Common myeloid progenitor, CD34-positive (primary cell): ENCODE measurements around the gene GPX3.
A peak's percentile ranks its signal among the peaks of the same experiment; 100 is the strongest.

ENCODE experiments used
- CTCF ChIA-PET: fragments of 350-600 bp; sonication (Branson Sonifier 250); formaldehyde crosslinking; loops from one replicate; lab custom pipeline; 2021; ENCODE audit warnings: antibody characterized with exemption; lab: Charles Lee
- POLR2A ChIA-PET: fragments of 350-600 bp; sonication (Branson Sonifier 250); formaldehyde crosslinking; loops from one replicate; lab custom pipeline; 2021; ENCODE audit warnings: antibody characterized with exemption; lab: Charles Lee
- DNase-seq, 3 donors: peaks; one replicate each; pipeline versions ENCODE4 v3.0.0 to v3.0.0-alpha.2; 2013
- H3K27ac ChIP-seq, 2 experiments: 1 replicate in 1 of 2; 2 replicates in 1 of 2; pipeline ENCODE4 v1.7.0; 2013; ENCODE audit warnings: inconsistent platforms in 2 of 2, low read length in 2 of 2, mild to moderate bottlenecking in 2 of 2, low read depth in 1 of 2, moderate library complexity in 1 of 2; ENCODE audit not compliant: severe bottlenecking in 2 of 2, insufficient read depth in 1 of 2, poor library complexity in 1 of 2
- H3K27me3 ChIP-seq, 5 experiments: replicated peaks in 2 of 5; 1 replicate in 3 of 5; 2 replicates in 2 of 5; pipeline versions ENCODE4 v1.6.1 to v1.7.0; 2013; ENCODE audit warnings: low read length in 4 of 5, mild to moderate bottlenecking in 2 of 5, moderate library complexity in 2 of 5, inconsistent platforms in 1 of 5; ENCODE audit not compliant: insufficient read depth in 5 of 5, control insufficient read depth in 4 of 5
- H3K36me3 ChIP-seq, 4 experiments: 1 replicate in 2 of 4; 2 replicates in 2 of 4; pipeline versions ENCODE4 v1.6.1 to v1.7.0; 2013; ENCODE audit warnings: low read length in 3 of 4, control low read depth in 1 of 4, mild to moderate bottlenecking in 1 of 4; ENCODE audit not compliant: control insufficient read depth in 4 of 4, insufficient read depth in 4 of 4
- H3K4me1 ChIP-seq, 4 experiments: 1 replicate in 3 of 4; 2 replicates in 1 of 4; pipeline versions ENCODE4 v1.6.1 to v1.7.1; 2013; ENCODE audit warnings: low read length in 3 of 4, mild to moderate bottlenecking in 3 of 4, control low read depth in 1 of 4, inconsistent platforms in 1 of 4, moderate library complexity in 1 of 4; ENCODE audit not compliant: control insufficient read depth in 4 of 4, insufficient read depth in 4 of 4; ENCODE audit errors: control extremely low read depth in 1 of 4
- H3K4me3 ChIP-seq, 7 experiments: 1 replicate in 4 of 7; 2 replicates in 3 of 7; pipeline versions ENCODE4 v1.5.1 to v1.7.0; 2013; ENCODE audit warnings: mild to moderate bottlenecking in 7 of 7, low read length in 6 of 7, moderate library complexity in 6 of 7, inconsistent platforms in 2 of 7, low read depth in 2 of 7, control low read depth in 1 of 7; ENCODE audit not compliant: insufficient read depth in 4 of 7, control insufficient read depth in 1 of 7; ENCODE audit errors: extremely low read depth in 1 of 7
- H3K9me3 ChIP-seq, 5 experiments: 1 replicate in 4 of 5; 2 replicates in 1 of 5; pipeline versions ENCODE4 v1.6.1 to v1.7.1; 2013; ENCODE audit warnings: low read length in 4 of 5, mild to moderate bottlenecking in 2 of 5, inconsistent platforms in 1 of 5, low read depth in 1 of 5, moderate library complexity in 1 of 5; ENCODE audit not compliant: control insufficient read depth in 4 of 5, insufficient read depth in 2 of 5; ENCODE audit errors: control extremely low read depth in 1 of 5
- WGBS: methylation state at CpG from one replicate; pipeline ENCODE4 v1.1.5; 2013; ENCODE audit not compliant: insufficient coverage; 5-methylcytosine and 5-hydroxymethylcytosine counted together

GPX3 gene

GRCh38 chr5:151014680-151015343, 5.6 kb upstream of the GPX3 start:
- Histone ChIP-seq H3K4me1 (peaks cover 0 to 2% (median under 1%) of the 10 kb centered on the region in 4 experiments), H3K4me3 (no peak overlapping the region), H3K27ac (no peak overlapping the region), H3K9me3 (no peaks in the 10 kb centered on the region), H3K36me3 (no peaks in the 10 kb centered on the region), H3K27me3 (no peaks in the 10 kb centered on the region)
- CTCF ChIA-PET, result no interaction called here
- DNase-seq, result no peak
- POLR2A ChIA-PET, result no interaction called here
- WGBS, result 100% methylated on average over 1 of the region's 4 CpGs

DNA sequence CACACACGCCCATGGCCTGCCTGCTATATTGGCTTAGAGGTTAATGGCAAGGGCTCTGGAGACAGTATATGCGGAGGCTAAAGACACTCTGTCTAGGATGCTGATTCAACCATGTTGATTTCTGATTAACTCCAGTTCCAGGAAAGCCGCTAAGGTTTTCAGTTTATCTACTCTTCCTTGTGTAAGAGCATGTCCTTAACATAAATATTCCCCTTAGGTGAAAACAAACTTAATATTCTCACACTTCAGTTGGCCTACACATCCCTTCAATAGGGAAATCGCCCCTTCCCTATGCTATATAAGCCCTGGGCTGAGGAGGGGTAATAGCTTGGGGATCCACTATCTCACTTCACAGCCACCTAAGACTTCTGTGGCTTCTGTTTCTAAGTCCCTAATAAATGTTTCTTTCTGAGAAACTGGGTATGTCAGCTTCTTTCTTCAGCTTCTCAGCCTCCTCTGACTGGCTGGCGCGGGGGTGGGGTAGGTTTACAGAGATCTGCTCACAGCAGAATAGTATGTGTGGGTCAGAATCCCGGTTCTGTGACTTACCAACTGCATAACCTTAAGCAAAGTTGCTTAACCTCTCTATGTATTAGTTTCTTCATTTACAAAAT, 4.3 kb upstream of the GPX3 start:
- DNase-seq, result no peak
- peak overlapping the region in 1 of 2 experiments; percentile 67 for H3K27ac ChIP-seq
- H3K27me3 ChIP-seq, result peaks cover 0 to 2% (median 0%) of the 10 kb centered on the region in 5 experiments
- H3K4me3 ChIP-seq, result no peak overlapping the region
- WGBS, result 100% methylated on average over 6 of the region's 7 CpGs
- CTCF ChIA-PET, result no interaction called here
- no peaks in the 10 kb centered on the region for H3K9me3 ChIP-seq
- POLR2A ChIA-PET, result no interaction called here
- no peaks in the 10 kb centered on the region for H3K36me3 ChIP-seq
- peaks cover 0 to 13% (median 11%) of the 10 kb centered on the region in 4 experiments for H3K4me1 ChIP-seq

DNA sequence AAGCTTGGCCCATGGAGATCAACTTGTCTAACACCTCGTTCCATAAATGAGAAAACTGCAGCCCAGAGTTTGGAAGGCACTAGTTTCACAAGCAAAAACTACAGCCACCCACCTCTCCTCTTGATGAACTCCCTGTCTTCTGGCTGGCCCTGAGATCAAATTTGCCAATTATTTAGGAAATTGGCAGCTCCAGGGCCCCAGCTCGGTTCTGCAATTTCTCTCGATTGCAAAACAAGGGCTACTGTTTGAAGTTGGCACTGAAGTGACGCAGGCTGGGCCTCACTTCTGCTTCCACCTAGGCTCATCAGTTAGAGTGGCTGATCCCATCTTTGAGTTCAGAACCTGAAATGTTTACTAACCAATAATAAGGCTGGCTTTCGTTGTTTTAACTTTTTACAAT, 3.7 kb upstream of the GPX3 start:
- Histone ChIP-seq H3K4me3 (no peak overlapping the region), H3K27me3 (peaks cover 0 to 2% (median 0%) of the 10 kb centered on the region in 5 experiments), H3K9me3 (no peaks in the 10 kb centered on the region), H3K27ac (peak overlapping the region in 1 of 2 experiments; percentile 67), H3K36me3 (no peaks in the 10 kb centered on the region), H3K4me1 (peaks cover 0 to 15% (median 12%) of the 10 kb centered on the region in 4 experiments)
- peak in 2 of 3 donors; percentile 5 to 20 for DNase-seq
- POLR2A ChIA-PET, result no interaction called here
- 94% methylated on average over 3 of the region's 5 CpGs for WGBS
- CTCF ChIA-PET, result no interaction called here

- peaks cover 0 to 2% (median 0%) of the 10 kb centered on the region in 5 experiments for H3K27me3 ChIP-seq
- WGBS, result 89% methylated on average over 1 of the region's 2 CpGs
- no peak for DNase-seq
- H3K4me3 ChIP-seq, result no peak overlapping the region
- CTCF ChIA-PET, result no interaction called here
- no peaks in the 10 kb centered on the region for H3K36me3 ChIP-seq
- no peaks in the 10 kb centered on the region for H3K9me3 ChIP-seq
- POLR2A ChIA-PET, result no interaction called here
- peaks cover 0 to 15% (median 12%) of the 10 kb centered on the region in 4 experiments for H3K4me1 ChIP-seq
- H3K27ac ChIP-seq, result no peak overlapping the region
Observed at GRCh38 chr5:151017897-151018296, 2.5 kb upstream of the GPX3 start.

GRCh38 chr5:151018846-151019245, 1.5 kb upstream of the GPX3 start:
- POLR2A ChIA-PET, result no interaction called here
- Histone ChIP-seq H3K9me3 (no peaks in the 10 kb centered on the region), H3K27me3 (peaks cover 0 to 2% (median 0%) of the 10 kb centered on the region in 5 experiments), H3K4me1 (peaks cover 0 to 17% (median 12%) of the 10 kb centered on the region in 4 experiments), H3K27ac (no peak overlapping the region), H3K4me3 (no peak overlapping the region), H3K36me3 (no peaks in the 10 kb centered on the region)
- peak in 2 of 3 donors; percentile 4 to 6 for DNase-seq
- CTCF ChIA-PET, result no interaction called here
- WGBS, result no CpG with 5 or more reads among the region's 2 CpGs

GRCh38 chr5:151019331-151019730, 1.1 kb upstream of the GPX3 start:
- H3K9me3 ChIP-seq, result no peaks in the 10 kb centered on the region
- POLR2A ChIA-PET, result no interaction called here
- no peak for DNase-seq
- peaks cover 0 to 18% (median 12%) of the 10 kb centered on the region in 4 experiments for H3K4me1 ChIP-seq
- H3K4me3 ChIP-seq, result no peak overlapping the region
- 100% methylated on average over 2 of the region's 2 CpGs for whole genome bisulfite sequencing
- no peaks in the 10 kb centered on the region for H3K36me3 ChIP-seq
- peaks cover 0 to 2% (median 0%) of the 10 kb centered on the region in 5 experiments for H3K27me3 ChIP-seq
- CTCF ChIA-PET, result no interaction called here
- H3K27ac ChIP-seq, result no peak overlapping the region

GRCh38 chr5:151021746-151022145, 1.4 kb downstream of the GPX3 start:
- POLR2A ChIA-PET, result no interaction called here
- 94% methylated on average over 4 of the region's 6 CpGs for WGBS
- Histone ChIP-seq H3K27me3 (peaks cover 0 to 2% (median 0%) of the 10 kb centered on the region in 5 experiments), H3K36me3 (peaks cover 0 to 14% (median 8%) of the 10 kb centered on the region in 4 experiments), H3K27ac (no peak overlapping the region), H3K4me1 (peaks cover 0 to 20% (median 12%) of the 10 kb centered on the region in 4 experiments), H3K9me3 (no peaks in the 10 kb centered on the region), H3K4me3 (no peak overlapping the region)
- DNase-seq, result no peak
- CTCF ChIA-PET, result interaction anchor here (0.8 to 1.8 kb wide), 3 partner anchors 21 to 30 kb away, joined by 3 to 10 read pairs (median 3); no protein-coding TSS in a partner anchor
